ENCODE measurements around the gene SLITRK3.

- TF ChIP-seq POLR2AphosphoS5 (IDR thresholded peaks at IDR 0.05; ENCODE audit: low read depth, low read length), result no peak
- TF ChIP-seq, protein P1, sequence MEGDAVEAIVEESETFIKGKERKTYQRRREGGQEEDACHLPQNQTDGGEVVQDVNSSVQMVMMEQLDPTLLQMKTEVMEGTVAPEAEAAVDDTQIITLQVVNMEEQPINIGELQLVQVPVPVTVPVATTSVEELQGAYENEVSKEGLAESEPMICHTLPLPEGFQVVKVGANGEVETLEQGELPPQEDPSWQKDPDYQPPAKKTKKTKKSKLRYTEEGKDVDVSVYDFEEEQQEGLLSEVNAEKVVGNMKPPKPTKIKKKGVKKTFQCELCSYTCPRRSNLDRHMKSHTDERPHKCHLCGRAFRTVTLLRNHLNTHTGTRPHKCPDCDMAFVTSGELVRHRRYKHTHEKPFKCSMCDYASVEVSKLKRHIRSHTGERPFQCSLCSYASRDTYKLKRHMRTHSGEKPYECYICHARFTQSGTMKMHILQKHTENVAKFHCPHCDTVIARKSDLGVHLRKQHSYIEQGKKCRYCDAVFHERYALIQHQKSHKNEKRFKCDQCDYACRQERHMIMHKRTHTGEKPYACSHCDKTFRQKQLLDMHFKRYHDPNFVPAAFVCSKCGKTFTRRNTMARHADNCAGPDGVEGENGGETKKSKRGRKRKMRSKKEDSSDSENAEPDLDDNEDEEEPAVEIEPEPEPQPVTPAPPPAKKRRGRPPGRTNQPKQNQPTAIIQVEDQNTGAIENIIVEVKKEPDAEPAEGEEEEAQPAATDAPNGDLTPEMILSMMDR (IDR thresholded peaks at IDR 0.05 in 2 of 3, conservative IDR thresholded peaks at IDR 0.05 in 1 of 3; ENCODE audit: borderline replicate concordance in 1 of 3, insufficient read depth in 1 of 3, low read depth in 2 of 3, low read length in 2 of 3), result no peak
- no peak for TF ChIP-seq SP1 (IDR thresholded peaks at IDR 0.05; ENCODE audit: low read depth)
- no peak for TF ChIP-seq POLR2A (IDR thresholded peaks at IDR 0.05; ENCODE audit: borderline replicate concordance, extremely low read depth, insufficient read depth, insufficient read length)
- no peak for TF ChIP-seq EZH2phosphoT487 (IDR thresholded peaks at IDR 0.05; ENCODE audit: borderline replicate concordance)
- no peak for TF ChIP-seq EGR1 (IDR thresholded peaks at IDR 0.05; ENCODE audit: low read depth)
- no peak for TF ChIP-seq ZFX (IDR thresholded peaks at IDR 0.05)
- TF ChIP-seq, protein P2, sequence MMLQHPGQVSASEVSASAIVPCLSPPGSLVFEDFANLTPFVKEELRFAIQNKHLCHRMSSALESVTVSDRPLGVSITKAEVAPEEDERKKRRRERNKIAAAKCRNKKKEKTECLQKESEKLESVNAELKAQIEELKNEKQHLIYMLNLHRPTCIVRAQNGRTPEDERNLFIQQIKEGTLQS (IDR thresholded peaks at IDR 0.05), result no peak
- TF ChIP-seq FOSL1 (IDR thresholded peaks at IDR 0.05; ENCODE audit: low read depth), result no peak
- TF ChIP-seq, protein P3, sequence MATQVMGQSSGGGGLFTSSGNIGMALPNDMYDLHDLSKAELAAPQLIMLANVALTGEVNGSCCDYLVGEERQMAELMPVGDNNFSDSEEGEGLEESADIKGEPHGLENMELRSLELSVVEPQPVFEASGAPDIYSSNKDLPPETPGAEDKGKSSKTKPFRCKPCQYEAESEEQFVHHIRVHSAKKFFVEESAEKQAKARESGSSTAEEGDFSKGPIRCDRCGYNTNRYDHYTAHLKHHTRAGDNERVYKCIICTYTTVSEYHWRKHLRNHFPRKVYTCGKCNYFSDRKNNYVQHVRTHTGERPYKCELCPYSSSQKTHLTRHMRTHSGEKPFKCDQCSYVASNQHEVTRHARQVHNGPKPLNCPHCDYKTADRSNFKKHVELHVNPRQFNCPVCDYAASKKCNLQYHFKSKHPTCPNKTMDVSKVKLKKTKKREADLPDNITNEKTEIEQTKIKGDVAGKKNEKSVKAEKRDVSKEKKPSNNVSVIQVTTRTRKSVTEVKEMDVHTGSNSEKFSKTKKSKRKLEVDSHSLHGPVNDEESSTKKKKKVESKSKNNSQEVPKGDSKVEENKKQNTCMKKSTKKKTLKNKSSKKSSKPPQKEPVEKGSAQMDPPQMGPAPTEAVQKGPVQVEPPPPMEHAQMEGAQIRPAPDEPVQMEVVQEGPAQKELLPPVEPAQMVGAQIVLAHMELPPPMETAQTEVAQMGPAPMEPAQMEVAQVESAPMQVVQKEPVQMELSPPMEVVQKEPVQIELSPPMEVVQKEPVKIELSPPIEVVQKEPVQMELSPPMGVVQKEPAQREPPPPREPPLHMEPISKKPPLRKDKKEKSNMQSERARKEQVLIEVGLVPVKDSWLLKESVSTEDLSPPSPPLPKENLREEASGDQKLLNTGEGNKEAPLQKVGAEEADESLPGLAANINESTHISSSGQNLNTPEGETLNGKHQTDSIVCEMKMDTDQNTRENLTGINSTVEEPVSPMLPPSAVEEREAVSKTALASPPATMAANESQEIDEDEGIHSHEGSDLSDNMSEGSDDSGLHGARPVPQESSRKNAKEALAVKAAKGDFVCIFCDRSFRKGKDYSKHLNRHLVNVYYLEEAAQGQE (IDR thresholded peaks at IDR 0.05; ENCODE audit: low read depth), result no peak
- TF ChIP-seq EZH2 (IDR thresholded peaks at IDR 0.05), result no peak
- TF ChIP-seq RAD21 (IDR thresholded peaks at IDR 0.05; ENCODE audit: low read depth), result no peak
- no peak for TF ChIP-seq SIN3A (IDR thresholded peaks at IDR 0.05; ENCODE audit: low read depth)
- no peak for TF ChIP-seq CBX3 (IDR thresholded peaks at IDR 0.05; ENCODE audit: low read depth)
These were observed 47.2 kb downstream of the SLITRK3 start for GRCh38 chr3:165148876-165149441.
